ENCODE measurements around the gene CHODL.

CHODL gene, protein sequence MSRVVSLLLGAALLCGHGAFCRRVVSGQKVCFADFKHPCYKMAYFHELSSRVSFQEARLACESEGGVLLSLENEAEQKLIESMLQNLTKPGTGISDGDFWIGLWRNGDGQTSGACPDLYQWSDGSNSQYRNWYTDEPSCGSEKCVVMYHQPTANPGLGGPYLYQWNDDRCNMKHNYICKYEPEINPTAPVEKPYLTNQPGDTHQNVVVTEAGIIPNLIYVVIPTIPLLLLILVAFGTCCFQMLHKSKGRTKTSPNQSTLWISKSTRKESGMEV

DNA sequence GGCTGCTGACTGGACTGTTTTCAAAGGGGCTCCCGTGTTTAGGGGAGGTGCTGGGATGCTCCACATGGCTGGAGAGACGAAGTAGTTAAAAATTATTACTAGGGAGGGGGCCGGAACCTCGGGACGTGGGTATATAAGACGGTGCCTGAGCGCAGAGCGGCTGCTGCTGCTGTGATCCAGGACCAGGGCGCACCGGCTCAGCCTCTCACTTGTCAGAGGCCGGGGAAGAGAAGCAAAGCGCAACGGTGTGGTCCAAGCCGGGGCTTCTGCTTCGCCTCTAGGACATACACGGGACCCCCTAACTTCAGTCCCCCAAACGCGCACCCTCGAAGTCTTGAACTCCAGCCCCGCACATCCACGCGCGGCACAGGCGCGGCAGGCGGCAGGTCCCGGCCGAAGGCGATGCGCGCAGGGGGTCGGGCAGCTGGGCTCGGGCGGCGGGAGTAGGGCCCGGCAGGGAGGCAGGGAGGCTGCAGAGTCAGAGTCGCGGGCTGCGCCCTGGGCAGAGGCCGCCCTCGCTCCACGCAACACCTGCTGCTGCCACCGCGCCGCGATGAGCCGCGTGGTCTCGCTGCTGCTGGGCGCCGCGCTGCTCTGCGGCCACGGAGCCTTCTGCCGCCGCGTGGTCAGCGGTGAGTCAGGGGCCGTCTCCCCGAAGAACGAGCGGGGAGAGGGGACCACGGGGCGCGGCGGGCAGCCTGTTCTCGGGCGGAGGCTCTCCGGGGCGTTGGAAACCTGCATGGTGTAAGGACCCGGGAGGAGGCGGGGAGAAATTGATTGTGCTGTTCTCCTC, at the start of gene CHODL:
Gene CHODL (plus strand): TSS at position 163 of the 793 bp plus-strand sequence. CDS start 391 bp downstream, at position 554.
- no peak for DNase-seq

DNA sequence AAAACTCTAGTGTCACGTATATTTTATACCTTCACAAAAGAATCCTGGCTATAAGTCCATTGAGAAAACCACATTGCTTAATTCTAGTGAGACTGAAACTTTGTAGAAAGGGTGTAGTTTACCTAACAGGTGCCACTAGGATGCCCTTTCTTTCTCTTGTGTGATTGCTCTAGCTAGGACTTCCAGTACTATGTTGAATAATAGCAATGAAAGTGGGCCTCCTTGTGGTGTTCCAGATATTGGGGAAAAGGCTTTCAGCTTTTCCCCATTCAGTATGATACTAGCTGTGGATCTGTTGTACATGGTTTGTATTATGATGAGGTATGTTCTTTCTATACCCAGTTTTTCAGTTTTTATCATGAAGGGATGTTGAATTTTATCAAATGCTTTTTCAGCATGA, 39.7 kb upstream of the CHODL start:
- no peak for DNase-seq

DNA sequence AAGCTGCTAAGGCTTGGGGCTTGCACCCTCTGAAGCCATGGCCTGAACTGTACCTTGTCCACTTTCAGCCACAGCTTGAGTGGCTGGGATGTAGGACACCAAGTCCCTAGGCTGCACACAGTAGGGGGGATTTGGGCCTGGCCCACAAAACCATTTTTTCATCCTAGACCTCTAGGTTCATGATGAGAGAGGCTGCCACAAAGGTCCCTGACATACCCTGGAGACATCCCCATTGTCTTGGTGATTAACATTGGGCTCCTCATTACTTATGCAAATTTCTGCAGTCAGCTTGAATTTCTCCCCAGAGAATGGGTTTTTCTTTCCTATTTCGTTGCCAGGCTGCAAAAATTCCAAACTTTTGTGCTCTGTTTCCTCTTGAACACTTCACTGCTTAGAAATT, 26.3 kb upstream of the CHODL start:
- no peak for DNase-seq

DNA sequence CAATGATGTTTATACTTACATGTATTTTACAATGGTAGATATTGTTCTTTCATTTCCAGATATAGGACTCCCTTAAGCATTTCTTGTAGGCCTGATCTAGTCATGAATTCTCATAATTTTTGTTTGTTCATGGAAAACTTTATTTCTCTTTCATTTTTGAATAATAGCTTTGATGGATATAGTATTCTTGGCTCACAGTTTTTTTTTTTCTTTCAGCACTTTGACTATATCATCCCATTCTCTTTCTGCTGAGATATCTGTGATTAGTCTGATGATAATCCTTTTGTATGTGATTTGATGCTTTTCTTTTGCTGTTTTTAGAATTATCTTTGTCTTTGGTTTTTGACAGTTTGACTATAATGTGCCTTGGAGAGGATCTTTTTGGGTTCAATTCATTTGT, 24.1 kb upstream of the CHODL start:
- DNase-seq, result no peak

DNA sequence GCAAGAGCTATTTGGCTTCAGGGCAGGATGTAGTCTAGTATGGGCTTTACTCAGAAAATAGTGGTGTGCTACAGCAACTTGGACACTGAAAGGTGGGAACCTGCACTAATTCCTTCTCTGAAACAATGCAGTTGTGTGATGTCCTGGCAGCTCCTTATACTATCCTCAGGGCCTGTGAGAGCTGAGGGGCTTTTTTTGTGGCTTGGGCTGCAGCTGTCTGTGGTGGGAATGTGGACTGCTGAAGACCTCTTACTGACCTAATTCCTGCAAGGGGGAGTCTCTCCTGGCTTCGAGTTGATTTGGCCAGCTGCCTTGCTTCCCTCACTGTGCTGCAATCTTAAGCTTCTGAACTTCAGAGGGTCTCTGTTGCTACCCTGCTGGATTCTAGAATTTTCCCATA, 22.3 kb upstream of the CHODL start:
- no peak for DNase-seq

DNA sequence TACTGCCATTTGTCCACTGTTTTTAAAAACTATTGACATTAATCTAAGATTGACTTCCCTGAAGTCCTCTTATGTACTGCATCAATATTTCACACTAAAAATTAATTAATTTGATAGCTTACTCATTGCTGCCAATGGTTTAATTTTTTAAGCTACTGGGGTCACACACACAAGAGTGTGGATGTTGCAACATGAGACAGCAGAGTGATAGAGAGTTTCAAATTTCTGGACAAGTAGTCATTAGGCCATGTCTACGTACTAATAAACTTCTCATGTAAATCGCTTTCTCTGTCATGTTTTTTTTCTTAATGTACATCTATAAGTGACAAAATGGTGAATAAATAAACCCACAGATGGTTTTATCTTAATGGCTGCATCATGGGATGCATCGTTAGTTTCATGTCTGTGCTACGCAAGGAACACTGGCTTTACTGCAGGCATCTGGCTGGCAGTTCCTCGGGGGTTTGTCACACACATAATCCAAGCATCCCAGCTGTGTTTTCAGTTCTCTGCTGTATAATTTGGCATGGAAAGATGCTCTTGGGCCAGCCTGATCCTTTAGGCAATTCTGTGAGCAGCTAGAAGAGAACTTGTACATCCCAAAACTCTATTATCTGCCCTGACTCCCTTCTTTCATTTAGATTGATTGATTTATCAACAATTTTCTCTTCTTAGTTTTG, 16.4 kb upstream of the CHODL start:
- DNase-seq, result no peak

DNA sequence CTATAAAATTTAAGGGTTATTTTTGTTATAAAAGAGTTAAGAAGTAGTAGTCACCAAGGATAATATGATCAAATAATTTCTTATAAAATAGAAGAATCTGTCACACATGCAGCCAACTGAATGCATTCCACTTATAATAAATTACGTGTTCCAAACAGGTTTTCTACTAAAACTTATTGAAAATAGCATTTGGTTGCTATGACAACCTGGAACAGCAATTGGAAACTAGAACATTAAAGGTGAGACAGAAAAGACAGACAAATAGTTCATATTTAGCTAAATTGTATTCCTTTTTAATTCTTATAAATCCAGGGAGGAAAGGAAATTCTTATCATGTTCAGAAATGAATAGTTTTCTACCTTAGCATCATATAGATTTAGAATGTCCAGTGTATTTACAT, 9.1 kb upstream of the CHODL start:
- no peak for DNase-seq

DNA sequence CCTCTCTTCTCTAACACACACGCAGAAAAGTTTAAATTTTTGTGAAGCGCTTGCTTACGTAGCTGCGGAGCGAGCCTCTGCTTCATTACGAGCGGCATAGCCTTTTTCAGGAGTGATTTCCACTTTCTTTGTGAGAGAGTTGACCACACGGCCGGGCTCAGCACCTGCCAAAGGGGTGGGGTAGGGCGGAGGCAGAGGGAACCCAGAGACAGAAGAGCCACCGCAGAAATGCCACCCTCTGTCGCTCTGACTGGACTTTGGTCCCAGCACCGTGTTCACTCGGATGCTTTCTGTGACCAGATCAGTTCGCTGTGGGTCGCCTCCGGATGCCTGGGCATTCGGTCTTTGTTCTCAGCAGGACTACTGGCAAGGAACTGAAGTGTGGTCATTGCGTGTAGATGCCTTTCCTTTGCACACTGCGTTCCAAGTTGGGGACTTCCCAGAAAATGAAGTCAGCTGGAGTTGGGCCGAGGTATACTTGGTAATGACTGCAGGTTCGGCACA, 883 bp downstream of the CHODL start:
- no peak for DNase-seq

DNA sequence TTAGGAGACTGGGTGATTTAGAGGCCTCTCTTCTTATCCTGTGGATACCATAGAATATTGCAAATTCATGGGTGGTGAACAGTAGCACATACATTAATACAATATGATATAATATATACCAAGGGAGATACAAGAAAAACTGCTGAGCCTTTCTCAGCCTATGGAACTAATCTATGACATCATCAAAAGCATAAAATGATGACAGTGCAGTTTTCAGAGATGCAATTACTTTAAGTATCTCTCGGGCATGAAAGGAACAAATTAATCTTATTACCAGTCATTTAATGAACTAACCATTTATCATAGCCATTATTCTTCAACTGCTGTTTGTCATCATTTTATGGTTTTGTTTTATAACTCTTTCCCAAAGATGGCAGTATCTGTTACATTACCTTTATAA, 3.5 kb downstream of the CHODL start:
- no peak for DNase-seq

DNA sequence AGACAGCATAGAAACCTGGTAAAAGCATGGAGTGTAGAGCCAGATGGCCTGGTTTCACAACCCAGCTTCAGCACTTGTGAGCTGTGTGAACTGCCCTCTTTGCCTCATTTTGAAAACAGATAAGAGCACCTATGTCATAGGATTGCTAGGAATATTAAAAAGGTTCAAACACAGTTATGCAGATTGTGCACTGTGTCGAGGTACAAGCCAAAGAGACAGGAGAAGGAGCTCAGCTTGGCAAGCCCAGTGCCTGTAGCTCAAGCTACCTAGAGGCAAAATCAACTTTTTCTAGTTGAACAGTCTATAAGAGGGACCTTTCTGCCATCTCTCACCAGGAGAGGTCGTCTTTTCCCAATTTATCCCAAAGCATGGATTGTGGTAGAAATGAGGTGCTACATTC, 5.0 kb downstream of the CHODL start:
- no peak for DNase-seq

DNA sequence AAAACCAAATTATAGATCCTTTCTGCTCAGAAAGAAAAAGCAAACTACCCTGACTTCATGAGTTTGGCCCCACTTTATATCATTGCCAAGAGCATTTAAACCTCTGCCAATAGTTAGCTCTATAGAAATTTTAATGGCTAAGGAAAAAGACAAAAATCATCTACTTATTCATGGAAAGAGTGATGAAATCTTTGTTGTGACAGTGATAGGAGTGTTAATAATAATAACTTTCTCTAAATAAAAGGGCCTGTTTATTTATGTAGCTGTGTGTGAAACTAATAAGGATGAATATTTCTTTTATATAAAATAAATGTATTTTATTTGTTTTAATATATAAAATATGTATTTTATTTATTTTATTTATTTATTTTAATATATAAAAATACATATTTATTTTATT, 6.4 kb downstream of the CHODL start:
- no peak for DNase-seq

DNA sequence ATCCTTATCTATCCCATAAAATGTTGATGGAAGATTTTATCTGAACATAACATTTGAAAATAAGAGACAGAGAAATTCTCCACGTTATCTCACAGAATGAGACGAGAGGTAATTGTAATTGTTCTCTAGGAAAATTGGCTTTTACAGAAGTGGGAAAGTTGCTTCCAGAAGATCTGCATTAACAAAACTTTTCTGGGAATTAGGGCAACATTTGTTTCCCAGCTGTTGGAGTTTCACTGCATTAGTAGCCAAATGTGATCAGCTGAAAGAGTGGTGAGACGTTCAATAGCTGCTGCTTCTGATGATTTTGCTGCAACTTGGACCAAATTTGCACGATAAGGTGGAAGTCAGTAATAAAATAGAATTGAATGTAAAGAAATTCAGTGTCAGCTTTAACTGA, 7.6 kb downstream of the CHODL start:
- DNase-seq, result peak; percentile 18

DNA sequence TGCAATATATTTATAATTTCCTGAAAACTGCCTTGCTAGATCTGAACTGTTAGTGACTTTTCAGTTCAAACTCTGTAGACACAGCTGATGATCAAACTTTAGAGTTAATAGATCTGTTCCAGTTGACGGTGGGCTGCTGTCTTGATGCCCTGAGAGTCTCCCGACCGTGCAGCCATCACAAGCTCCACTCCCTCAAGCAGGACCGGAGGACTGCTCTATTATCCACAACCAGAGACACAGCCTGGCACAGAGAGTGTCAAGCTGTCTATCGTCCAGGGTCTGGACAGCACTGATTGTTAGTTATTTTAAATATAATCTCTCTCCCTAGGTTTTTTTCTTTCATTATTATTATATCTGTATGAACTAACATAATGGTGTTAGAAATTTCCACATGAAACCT, 8.0 kb downstream of the CHODL start:
- no peak for DNase-seq

DNA sequence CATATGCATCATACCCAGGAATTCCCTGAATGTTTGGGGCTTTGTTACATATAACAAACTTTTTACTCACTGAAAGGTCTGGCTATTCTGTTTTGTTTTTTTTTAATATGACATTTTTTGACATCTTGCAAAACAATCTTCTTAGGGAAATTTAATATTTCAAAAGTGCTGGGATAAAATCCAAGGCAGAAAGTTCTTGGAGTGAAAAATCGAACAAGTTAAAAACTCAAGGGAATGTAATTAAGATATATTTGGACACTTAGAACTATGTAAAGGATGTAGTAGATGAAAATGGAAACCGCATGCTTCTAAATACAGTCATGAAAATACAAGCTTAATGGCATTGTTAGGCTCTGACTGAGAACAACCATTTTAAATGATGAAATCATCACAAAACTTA, 8.6 kb downstream of the CHODL start:
- DNase-seq, result peak; percentile 67

DNA sequence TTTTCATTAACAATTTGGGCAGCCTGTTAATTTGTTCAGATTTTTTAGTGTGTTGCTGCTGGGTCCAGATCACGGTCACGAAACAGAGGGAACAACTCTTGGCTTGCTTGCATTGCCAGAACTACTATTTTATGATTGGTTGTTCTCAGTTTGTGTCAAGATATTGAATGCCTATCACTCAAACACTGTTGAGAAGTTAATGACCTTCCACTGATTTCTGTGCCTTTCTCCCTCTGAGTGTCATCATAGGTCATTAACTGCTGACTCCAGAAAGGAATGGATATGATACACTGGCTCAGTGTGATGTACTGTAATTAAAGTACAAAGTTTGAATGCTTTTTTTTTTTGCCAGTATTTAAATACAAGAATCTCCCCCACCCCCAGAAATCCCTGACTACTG, 9.2 kb downstream of the CHODL start:
- no peak for DNase-seq

DNA sequence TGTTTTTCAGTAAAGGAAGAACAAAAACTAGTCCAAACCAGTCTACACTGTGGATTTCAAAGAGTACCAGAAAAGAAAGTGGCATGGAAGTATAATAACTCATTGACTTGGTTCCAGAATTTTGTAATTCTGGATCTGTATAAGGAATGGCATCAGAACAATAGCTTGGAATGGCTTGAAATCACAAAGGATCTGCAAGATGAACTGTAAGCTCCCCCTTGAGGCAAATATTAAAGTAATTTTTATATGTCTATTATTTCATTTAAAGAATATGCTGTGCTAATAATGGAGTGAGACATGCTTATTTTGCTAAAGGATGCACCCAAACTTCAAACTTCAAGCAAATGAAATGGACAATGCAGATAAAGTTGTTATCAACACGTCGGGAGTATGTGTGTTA, 21.3 kb downstream of the CHODL start:
- DNase-seq, result no peak

DNA sequence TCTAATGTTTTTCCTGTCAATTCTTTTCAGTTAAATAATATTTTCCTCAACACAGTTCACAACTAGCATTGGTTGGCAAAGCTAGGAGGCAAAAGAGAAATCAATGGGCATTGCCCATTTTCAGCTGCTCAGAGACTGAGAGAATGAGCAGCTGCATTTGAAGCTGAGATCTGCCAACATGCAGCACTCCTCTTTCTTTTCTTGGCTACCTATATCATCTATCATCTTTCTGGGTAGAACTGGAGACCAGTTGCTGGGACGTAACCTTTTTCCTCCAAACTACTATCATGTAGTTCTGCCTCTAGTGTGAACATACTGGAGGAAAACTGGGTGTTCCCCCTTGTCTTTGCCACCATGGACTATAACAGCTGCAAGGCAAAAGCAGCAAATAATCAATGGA, 22.9 kb downstream of the CHODL start:
- DNase-seq, result no peak

DNA sequence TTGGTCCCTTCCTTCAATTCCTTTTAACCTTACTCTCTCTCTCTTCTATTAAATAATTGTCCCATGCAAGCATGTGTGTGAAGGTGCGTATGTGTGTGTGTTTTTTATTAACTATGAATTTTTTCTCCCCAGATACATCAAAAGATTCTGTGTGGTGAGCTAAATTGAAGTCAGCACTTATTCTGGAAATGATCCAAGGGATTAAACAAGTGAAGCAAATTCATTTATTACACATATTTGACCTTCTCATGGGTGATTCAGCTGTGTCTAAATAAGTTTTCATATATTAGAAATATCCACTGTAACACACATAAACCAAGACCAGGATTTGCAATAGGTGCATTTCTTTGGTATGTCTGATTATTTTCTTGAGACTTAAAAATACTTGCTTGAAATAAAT, 24.3 kb downstream of the CHODL start:
- no peak for DNase-seq

DNA sequence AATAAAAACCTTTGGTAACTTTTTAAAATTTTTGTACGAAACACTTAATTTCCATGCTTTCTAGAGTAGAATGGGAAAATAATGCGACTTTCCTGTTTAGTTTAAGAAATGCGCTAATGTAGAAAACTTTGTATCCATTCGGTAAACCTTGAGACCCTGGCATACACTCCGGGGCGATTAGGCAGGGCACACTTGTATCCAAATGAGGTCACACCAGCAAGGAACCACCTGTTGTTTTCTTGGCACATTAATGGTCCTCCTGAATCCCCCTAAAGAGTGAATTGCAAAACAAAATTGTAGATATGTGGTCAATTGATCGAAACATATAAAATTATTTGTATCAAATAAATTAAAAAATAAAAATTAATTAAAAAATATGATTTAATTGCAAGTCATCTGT, 25.2 kb downstream of the CHODL start:
- no peak for DNase-seq

DNA sequence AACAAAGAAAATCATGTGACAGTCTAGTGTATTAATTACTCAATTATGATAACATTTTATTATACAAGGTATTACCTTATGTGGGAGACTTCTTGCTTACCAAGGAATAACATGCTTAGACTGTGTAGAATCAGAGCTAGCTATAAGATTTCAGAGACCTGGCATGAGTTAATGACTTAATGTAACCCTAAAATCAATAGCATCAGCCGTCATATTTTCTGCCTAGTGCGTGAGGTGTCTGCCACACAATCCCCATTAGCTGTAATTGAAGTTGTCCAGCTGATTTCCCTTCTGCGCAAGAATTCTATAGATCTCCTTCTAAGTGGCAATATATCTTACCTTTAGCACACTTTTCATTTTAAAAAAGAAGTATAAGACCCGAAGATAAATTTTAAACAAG, 28.8 kb downstream of the CHODL start:
- no peak for DNase-seq

DNA sequence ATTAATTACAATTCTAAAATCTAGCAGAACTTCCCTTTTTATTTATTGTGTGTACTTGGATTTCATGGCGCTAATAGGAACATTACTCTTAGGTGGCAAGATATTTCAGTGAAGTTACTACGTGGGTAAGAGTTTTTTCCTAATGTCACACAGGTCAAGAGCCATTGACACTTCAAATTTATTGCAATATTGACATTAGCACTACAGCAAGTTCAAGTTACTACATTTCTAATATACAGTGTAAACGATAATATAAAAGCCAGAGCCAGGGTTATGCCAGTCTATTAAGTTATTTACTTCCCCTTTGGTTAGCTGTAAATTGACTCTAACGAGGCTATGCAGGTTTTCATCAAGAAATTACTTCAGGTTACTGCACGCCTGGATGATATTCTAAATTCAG, 29.7 kb downstream of the CHODL start:
- no peak for DNase-seq

DNA sequence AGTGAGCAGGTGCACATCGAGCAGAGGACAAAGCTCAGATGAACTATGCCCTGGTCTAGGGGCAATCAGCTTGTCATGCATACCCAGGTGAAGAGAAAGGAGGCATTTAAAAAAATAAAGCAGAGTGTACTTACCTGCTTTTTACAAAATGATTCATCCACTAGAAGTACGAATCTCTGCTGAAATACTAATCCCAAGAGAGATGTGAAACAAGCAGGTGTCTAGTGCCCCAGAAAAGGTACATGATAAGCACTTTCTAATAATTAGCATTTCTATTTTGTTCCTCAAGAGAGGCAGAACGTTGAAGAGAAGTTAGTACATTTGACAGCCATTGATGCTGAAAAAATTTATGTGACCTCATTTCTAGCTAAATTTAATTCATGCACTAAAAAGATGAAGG, 31.1 kb downstream of the CHODL start:
- DNase-seq, result no peak

DNA sequence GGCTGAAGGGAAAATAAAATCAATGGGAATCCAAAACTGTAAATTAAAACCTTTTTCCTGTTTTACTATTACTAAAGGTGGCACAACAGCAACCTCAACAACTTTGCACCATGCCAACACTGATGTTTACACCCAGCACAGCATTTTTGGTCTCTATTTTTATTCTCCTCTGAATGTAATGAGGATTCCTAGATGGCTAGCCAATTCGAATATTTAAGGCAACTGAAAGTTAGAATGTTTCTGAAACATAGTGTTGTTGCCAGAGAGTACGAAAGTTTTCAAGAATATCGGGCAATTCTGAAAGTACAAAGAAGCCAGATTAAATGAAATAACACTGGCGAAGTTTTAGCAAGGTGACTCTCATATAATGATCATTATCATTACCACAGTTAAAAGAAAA, 40.7 kb downstream of the CHODL start:
- DNase-seq, result no peak

DNA sequence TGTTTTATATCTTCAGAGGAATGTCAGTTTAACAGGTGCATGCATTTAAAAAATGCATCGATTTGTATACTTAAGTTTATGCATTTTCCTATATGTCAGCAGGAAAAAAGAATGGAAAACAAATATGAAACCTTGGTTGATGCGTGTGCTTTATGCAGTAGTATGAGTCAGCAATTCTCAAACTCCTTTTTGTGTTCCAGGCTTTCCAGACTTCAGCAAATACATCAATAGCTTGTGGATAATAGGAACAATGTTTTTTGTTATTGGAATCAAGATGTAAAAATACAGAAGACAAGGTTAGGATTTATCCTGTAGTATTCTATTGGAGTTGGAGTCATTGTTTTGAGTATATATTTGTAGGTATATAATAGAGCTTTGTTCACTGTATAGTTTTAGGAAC, 45.2 kb downstream of the CHODL start:
- DNase-seq, result no peak

Measured in fibroblast of upper back skin (primary cell).